Pancreas (tissue), 10 donors: ENCODE data around the gene SBF1. TPM values are rescaled to one million over a fixed set of nuclear protein-coding genes. Genes with fewer than 3 reads are reported as not detected.

Source experiments
- ATAC-seq, 4 donors: fragments of 200-7000 bp; cut with Tn5 transposase; one replicate each; pipeline versions ENCODE4 v1.8.0 to v1.9.1; 2020; ENCODE audit warnings: mild to moderate bottlenecking in 4 of 4, moderate library complexity in 4 of 4
- DNase-seq, 6 donors: peaks; one replicate each; pipeline ENCODE4 v3.0.0-alpha.2; 2020
- FAIRE-seq: peaks from 2 replicates; lab custom pipeline; 2012; peaks lifted over from hg19 to GRCh38; lab: Jason Lieb, UNC
- H3K27ac ChIP-seq, 4 donors: fragments of 200-600 bp; sonication (generic); 1 replicate in 3 of 4; 2 replicates in 1 of 4; pipeline versions ENCODE4 v1.5.0 to v1.8.0; 2020
- H3K27me3 ChIP-seq, 4 donors: fragments of 200-600 bp; one replicate each; pipeline ENCODE4 v1.8.0; 2021
- H3K36me3 ChIP-seq, 3 donors: fragments of 200-600 bp; sonication (generic) in 1 of 3; one replicate each; pipeline versions ENCODE4 v1.5.0 to v1.8.0; 2020 to 2021
- H3K4me1 ChIP-seq, 3 donors: fragments of 200-600 bp; one replicate each; pipeline ENCODE4 v1.8.0; 2021
- H3K4me3 ChIP-seq, 4 donors: fragments of 200-600 bp; sonication (generic) in 2 of 4; one replicate each; pipeline versions ENCODE4 v1.5.0 to v1.8.0; 2020 to 2021
- H3K9me3 ChIP-seq, 4 donors: fragments of 200-600 bp; one replicate each; pipeline ENCODE4 v1.8.0; 2021
- WGBS, 2 donors: extraction: QIAGEN DNeasy Blood & Tissue Kit; methylation state at CpG; one replicate each; pipeline ENCODE4 v1.1.7; 2013; 5-methylcytosine and 5-hydroxymethylcytosine counted together
- intact Hi-C, 3 donors: fragments of 100-400 bp; cut with DNase I; formaldehyde crosslinking; loops; one replicate each; pipeline versions ENCODE4 v1.11.1 to v1.14.2; 2022
- polyA plus RNA-seq, 2 donors: library from polyadenylated mRNA; stranded (reverse); fragments of 200-250 nt; gene quantifications; one replicate each; pipeline ENCODE4 v1.2.3, GENCODE V29; 2013
- total RNA-seq, 6 donors: library from RNA; stranded (reverse); fragmentation: NEBNext Ultra II Directional in 4 of 6; extraction: Animal tissue kit (Norgen Biotek cat#: 25700) in 4 of 6; gene quantifications; one replicate each; pipeline versions ENCODE4 v1.2.1 to v1.2.4, GENCODE V29; 2021 to 2023
- TF ChIP-seq, protein P1 (sequence below), 4 donors: fragments of 200-600 bp; sonication (generic) in 3 of 4; IDR thresholded peaks; one replicate each; pipeline versions ENCODE4 v1.5.0 to v1.8.0; 2021; ENCODE audit warnings: antibody characterized with exemption in 4 of 4
- donor health status: healthy with polysubstance abuse.
- donor health status: DM: no; HTN: no; CAD: no; lungs with moderate emphysema.
- donor health status: DM: no; HTN: no; CAD: no.
- donor health status: control.
- donor health status: control.
- donor health status: Bipolar disorder and iron deficiency.
- donor health status: DM: yes; HTN: yes; CAD: no.
- donor health status: DM: no; HTN: no; CAD: no.
- donor health status: DM: no; HTN: no; CAD: no.
- donor health status: DM: yes; HTN: yes; CAD: no.

The SBF1 gene
- total and polyA plus RNA-seq, 8 donors, result 36.8 to 76.5 (median 56.1) TPM

DNA sequence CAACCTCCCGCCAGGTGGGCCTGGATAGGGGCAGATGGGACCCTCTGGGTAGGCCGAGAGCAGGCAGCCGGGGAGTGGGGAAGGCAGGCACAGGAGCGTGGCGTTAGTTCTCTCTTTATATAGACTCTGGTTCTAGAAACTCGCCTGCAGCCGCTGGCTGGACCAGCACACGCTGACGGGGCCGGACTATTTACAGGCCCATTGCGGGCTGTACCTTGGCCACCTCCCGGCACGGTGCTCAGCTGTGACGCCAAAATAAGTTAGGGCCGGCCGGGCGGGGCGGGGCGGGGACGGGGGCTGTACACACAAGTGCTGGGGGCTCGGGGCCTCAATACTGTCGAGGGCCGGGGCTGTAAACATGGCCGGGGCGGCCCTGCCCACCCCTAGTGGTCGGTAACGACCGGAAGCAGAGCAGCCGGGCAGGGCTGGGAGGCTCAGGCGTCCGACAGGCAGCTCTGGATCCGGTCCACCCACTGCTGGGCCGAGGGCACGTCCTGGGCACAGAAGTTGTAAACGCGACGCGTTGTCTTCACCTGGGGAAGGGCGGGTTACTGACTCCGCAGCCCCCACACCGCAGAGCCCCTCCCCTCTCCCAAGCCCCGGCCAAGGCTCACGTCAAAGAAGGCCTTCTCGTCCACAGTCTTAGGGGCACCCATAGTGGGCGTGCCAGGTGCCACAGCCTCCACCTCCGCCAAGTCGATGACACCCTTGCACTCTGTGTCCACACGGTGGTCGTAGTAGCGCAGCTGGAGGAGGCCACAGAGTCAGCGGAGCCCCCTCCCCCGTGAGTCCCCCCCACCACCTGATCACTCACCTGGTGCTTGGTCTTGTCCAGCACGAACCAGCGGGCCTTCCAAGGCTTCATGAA lies 27.9 kb downstream of the SBF1 start:
- no peaks in the 10 kb centered on the region for H3K9me3 ChIP-seq
- TF ChIP-seq, protein P1, sequence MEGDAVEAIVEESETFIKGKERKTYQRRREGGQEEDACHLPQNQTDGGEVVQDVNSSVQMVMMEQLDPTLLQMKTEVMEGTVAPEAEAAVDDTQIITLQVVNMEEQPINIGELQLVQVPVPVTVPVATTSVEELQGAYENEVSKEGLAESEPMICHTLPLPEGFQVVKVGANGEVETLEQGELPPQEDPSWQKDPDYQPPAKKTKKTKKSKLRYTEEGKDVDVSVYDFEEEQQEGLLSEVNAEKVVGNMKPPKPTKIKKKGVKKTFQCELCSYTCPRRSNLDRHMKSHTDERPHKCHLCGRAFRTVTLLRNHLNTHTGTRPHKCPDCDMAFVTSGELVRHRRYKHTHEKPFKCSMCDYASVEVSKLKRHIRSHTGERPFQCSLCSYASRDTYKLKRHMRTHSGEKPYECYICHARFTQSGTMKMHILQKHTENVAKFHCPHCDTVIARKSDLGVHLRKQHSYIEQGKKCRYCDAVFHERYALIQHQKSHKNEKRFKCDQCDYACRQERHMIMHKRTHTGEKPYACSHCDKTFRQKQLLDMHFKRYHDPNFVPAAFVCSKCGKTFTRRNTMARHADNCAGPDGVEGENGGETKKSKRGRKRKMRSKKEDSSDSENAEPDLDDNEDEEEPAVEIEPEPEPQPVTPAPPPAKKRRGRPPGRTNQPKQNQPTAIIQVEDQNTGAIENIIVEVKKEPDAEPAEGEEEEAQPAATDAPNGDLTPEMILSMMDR (IDR thresholded peaks at IDR 0.05), result no peak
- ATAC-seq (peak in 2 of 4 donors; percentile 2), DNase-seq (peak in 2 of 6 donors; percentile 47 to 76), FAIRE-seq (no peak)
- H3K4me3 ChIP-seq, result no peak overlapping the region
- intact Hi-C loops, result no loop called here
- 90 to 93% methylated on average over 54 of the region's 54 CpGs for WGBS, 2 donors
- H3K4me1 ChIP-seq, result no peaks in the 10 kb centered on the region
- H3K27me3 ChIP-seq, result no peaks in the 10 kb centered on the region
- no peak overlapping the region for H3K27ac ChIP-seq
- H3K36me3 ChIP-seq, result peaks cover 0 to 38% (median 3%) of the 10 kb centered on the region in 3 donors

GRCh38 chr22:50445880-50446707 lies 28.7 kb downstream of the SBF1 start:
- no peak for ATAC-seq
- Histone ChIP-seq H3K4me3 (no peak overlapping the region), H3K27me3 (no peaks in the 10 kb centered on the region), H3K4me1 (no peaks in the 10 kb centered on the region), H3K27ac (no peak overlapping the region), H3K36me3 (peaks cover 0 to 41% (median 3%) of the 10 kb centered on the region in 3 donors), H3K9me3 (no peaks in the 10 kb centered on the region)
- TF ChIP-seq, protein P1 (IDR thresholded peaks at IDR 0.05), result no peak
- WGBS, 2 donors, result 83 to 88% methylated on average over 17 of the region's 17 CpGs
- DNase-seq, result peak in 2 of 6 donors; percentile 35 to 58
- no peak for FAIRE-seq
- intact Hi-C loops, result no loop called here

- peak in 3 of 6 donors; percentile 22 to 66 (median 38) for DNase-seq
- TF ChIP-seq, protein P1 (IDR thresholded peaks at IDR 0.05), result no peak
- H3K27ac ChIP-seq, result no peak overlapping the region
- intact Hi-C loops, result no loop called here
- no peaks in the 10 kb centered on the region for H3K4me1 ChIP-seq
- no peak for FAIRE-seq
- no peak overlapping the region for H3K4me3 ChIP-seq
- H3K27me3 ChIP-seq, result no peaks in the 10 kb centered on the region
- H3K36me3 ChIP-seq, result peaks cover 0 to 48% (median 3%) of the 10 kb centered on the region in 3 donors
- no peak for ATAC-seq
- H3K9me3 ChIP-seq, result no peaks in the 10 kb centered on the region
- WGBS, 2 donors, result 74% methylated on average over 30 of the region's 30 CpGs
Observed at GRCh38 chr22:50445071-50445879, 29.6 kb downstream of the SBF1 start.

GRCh38 chr22:50444663-50445062 lies 30.2 kb downstream of the SBF1 start:
- Histone ChIP-seq H3K27ac (no peak overlapping the region), H3K4me1 (no peaks in the 10 kb centered on the region), H3K4me3 (no peak overlapping the region), H3K27me3 (no peaks in the 10 kb centered on the region), H3K9me3 (no peaks in the 10 kb centered on the region), H3K36me3 (peaks cover 0 to 53% (median 8%) of the 10 kb centered on the region in 3 donors)
- WGBS, 2 donors, result 82 to 88% methylated on average over 5 of the region's 5 CpGs
- FAIRE-seq, result no peak
- ATAC-seq, result peak in 3 of 4 donors; percentile 2 to 8 (median 5)
- TF ChIP-seq, protein P1 (IDR thresholded peaks at IDR 0.05), result no peak
- intact Hi-C loops, result no loop called here
- peak in 3 of 6 donors; percentile 25 to 59 (median 29) for DNase-seq
